Measurements from ENCODE around the gene EDDM3A.
"Not testable (repeated sequence)": the region's sequence is repeated elsewhere in the genome, so short reads cannot be mapped to it uniquely, and the experiment has no call there.

EDDM3A gene

DNA sequence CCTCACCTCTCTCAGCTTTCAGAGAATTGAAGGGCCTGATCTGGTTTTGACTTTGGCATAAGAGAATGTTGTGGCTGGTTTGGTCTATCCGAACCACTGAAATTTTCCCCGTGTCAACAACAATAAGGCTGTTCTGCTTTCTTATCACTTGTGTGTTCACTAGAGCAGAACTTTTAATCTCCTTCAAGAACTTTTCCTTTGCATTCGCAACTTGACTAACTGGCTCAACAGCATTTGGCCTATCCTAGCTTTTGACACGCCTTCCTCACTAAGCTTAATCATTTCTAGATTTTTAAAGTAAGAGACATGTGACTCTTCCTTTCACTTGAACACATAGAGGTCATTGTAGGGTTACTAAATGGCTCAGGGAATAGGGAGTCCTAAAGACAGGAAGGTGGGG lies 25.9 kb upstream of the EDDM3A start:
- Histone ChIP-seq H3K4me3 (ENCODE audit: low read depth, low read length) (no peak overlapping the region), H3K27me3 (ENCODE audit: control insufficient read depth, insufficient read depth, low read length) (peaks cover 3% of the 10 kb centered on the region), H2AFZ (no peak overlapping the region), H3K4me2 (ENCODE audit: low read length) (no peak overlapping the region), H3K79me2 (no peaks in the 10 kb centered on the region), H3K36me3 (ENCODE audit: control insufficient read depth, insufficient read depth, low read length) (no peaks in the 10 kb centered on the region), H3K4me1 (peaks cover 2% of the 10 kb centered on the region), H3K9me3 (ENCODE audit: control insufficient read depth, low read length) (no peaks in the 10 kb centered on the region), H3K27ac (no peak overlapping the region), H3K9ac (no peak overlapping the region)
- TF ChIP-seq, protein P1, sequence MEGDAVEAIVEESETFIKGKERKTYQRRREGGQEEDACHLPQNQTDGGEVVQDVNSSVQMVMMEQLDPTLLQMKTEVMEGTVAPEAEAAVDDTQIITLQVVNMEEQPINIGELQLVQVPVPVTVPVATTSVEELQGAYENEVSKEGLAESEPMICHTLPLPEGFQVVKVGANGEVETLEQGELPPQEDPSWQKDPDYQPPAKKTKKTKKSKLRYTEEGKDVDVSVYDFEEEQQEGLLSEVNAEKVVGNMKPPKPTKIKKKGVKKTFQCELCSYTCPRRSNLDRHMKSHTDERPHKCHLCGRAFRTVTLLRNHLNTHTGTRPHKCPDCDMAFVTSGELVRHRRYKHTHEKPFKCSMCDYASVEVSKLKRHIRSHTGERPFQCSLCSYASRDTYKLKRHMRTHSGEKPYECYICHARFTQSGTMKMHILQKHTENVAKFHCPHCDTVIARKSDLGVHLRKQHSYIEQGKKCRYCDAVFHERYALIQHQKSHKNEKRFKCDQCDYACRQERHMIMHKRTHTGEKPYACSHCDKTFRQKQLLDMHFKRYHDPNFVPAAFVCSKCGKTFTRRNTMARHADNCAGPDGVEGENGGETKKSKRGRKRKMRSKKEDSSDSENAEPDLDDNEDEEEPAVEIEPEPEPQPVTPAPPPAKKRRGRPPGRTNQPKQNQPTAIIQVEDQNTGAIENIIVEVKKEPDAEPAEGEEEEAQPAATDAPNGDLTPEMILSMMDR (IDR thresholded peaks at IDR 0.05) = no peak

DNA sequence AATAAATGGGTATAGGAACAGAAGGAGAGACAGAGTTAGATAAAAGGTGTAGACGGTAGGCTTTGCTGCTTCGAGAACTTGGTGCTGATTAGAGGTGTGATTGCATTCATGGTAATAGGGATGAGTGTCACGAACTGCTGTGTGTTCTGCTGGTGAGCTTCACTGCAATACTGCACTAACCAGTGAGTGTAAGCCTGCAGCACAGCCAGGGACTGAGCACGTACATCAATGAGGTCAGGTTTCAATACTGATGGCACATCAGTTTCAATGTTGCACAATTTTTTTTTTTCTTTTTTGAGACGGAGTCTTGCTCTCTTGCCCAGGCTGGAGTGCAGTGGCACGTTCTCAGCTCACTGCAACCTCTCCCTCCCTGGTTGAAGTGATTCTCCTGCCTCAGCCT lies 24.9 kb upstream of the EDDM3A start:
- no peaks in the 10 kb centered on the region for H3K79me2 ChIP-seq
- H3K4me1 ChIP-seq = peaks cover 2% of the 10 kb centered on the region
- H3K9me3 ChIP-seq (ENCODE audit: control insufficient read depth, low read length) = no peaks in the 10 kb centered on the region
- no peak overlapping the region for H3K4me2 ChIP-seq (ENCODE audit: low read length)
- H3K4me3 ChIP-seq (ENCODE audit: low read depth, low read length) = no peak overlapping the region
- H3K27ac ChIP-seq = no peak overlapping the region
- peaks cover 3% of the 10 kb centered on the region for H3K27me3 ChIP-seq (ENCODE audit: control insufficient read depth, insufficient read depth, low read length)
- TF ChIP-seq, protein P1 (IDR thresholded peaks at IDR 0.05) = no peak
- H3K36me3 ChIP-seq (ENCODE audit: control insufficient read depth, insufficient read depth, low read length) = no peaks in the 10 kb centered on the region
- H3K9ac ChIP-seq = no peak overlapping the region
- no peak overlapping the region for H2AFZ ChIP-seq

DNA sequence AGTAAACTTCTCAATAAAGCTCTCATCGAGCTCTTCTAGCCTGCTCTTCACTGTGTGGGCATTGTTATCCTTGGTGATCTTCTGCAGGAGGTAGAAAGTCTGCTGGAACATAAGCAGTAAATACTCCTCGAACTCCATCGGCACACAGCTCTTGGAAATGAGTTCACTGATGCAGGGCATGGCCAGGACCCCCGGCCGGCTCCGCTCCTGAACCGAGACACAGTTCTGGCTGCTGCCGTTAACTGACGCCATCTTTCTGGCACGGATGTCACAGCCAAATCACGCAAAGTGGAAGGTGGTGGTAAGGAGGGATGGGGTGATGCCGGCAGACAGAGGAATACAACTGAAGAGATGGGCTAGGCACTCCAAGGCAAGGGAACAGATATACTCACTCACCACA lies 23.7 kb upstream of the EDDM3A start:
- TF ChIP-seq, protein P1 (IDR thresholded peaks at IDR 0.05) = no peak
- no peak overlapping the region for H2AFZ ChIP-seq
- H3K36me3 ChIP-seq (ENCODE audit: control insufficient read depth, insufficient read depth, low read length) = no peaks in the 10 kb centered on the region
- H3K4me3 ChIP-seq (ENCODE audit: low read depth, low read length) = no peak overlapping the region
- H3K4me1 ChIP-seq = peaks cover 2% of the 10 kb centered on the region
- H3K27ac ChIP-seq = no peak overlapping the region
- no peaks in the 10 kb centered on the region for H3K79me2 ChIP-seq
- no peak overlapping the region for H3K9ac ChIP-seq
- H3K9me3 ChIP-seq (ENCODE audit: control insufficient read depth, low read length) = no peaks in the 10 kb centered on the region
- peaks cover 3% of the 10 kb centered on the region for H3K27me3 ChIP-seq (ENCODE audit: control insufficient read depth, insufficient read depth, low read length)
- H3K4me2 ChIP-seq (ENCODE audit: low read length) = no peak overlapping the region

DNA sequence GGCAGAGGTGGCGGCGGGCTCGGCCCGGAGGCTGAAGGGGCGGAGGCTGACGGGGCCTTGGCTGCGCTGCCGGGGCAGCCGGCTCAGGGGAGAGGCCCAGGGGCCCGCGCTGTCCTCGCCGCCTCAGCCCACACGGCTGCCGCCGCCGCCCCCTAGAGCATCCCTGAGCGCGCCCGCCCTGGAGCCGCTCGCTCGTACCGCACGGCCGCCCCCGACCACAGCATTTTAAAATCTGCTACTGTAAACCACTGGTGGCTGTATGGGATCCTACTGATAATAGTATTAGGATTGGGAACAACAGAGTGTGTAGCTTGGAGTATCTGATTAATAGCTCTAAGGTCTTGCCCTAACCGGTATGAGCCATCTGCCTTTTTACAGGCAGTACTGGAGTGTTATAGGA lies 22.2 kb upstream of the EDDM3A start:
- Histone ChIP-seq H3K4me3 (ENCODE audit: low read depth, low read length) (no peak overlapping the region), H3K9ac (no peak overlapping the region)

DNA sequence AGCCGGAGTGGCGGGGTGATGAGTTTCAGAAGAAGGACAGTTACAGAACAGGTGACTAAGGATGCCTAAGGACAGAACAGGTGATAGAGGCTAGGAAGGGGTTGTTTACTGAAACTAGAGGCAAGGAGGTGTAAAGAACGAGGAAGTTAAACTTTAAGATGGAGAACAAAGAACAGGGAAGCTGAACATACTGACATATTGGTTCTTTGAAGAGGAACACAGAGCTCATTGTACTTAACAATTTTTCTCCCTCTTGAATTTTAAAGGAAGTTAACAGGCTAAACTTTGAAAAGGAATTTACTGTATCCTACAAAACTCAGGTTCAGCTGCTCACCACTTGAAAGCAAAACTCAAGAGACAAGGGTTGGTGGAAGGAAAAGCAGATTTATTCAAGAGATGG lies 19.6 kb upstream of the EDDM3A start:
- H3K9me3 ChIP-seq (ENCODE audit: control insufficient read depth, low read length); H3K79me2 ChIP-seq; H3K4me3 ChIP-seq (ENCODE audit: low read depth, low read length); H3K27ac ChIP-seq; H3K27me3 ChIP-seq (ENCODE audit: control insufficient read depth, insufficient read depth, low read length); H3K4me1 ChIP-seq; H3K4me2 ChIP-seq (ENCODE audit: low read length); H3K9ac ChIP-seq; H2AFZ ChIP-seq; H3K36me3 ChIP-seq (ENCODE audit: control insufficient read depth, insufficient read depth, low read length): not testable (repeated sequence)

More for the DNA sequence above, 22.2 kb upstream of the EDDM3A start:
- TF ChIP-seq, protein P1 (IDR thresholded peaks at IDR 0.05) = no peak
- no peaks in the 10 kb centered on the region for H3K9me3 ChIP-seq (ENCODE audit: control insufficient read depth, low read length)
- H3K79me2 ChIP-seq = no peaks in the 10 kb centered on the region
- H3K27me3 ChIP-seq (ENCODE audit: control insufficient read depth, insufficient read depth, low read length) = peaks cover 3% of the 10 kb centered on the region
- H2AFZ ChIP-seq = no peak overlapping the region
- H3K4me2 ChIP-seq (ENCODE audit: low read length) = no peak overlapping the region
- H3K36me3 ChIP-seq (ENCODE audit: control insufficient read depth, insufficient read depth, low read length) = no peaks in the 10 kb centered on the region
- H3K4me1 ChIP-seq = peaks cover 2% of the 10 kb centered on the region
- H3K27ac ChIP-seq = no peak overlapping the region
